GM12865 (cell line): ENCODE data around the gene RAB44.

Experiments
- DNase-seq: peaks from one replicate; pipeline ENCODE4 v3.0.0; 2010; ENCODE audit warnings: low read depth
- H3K4me3 ChIP-seq: 2 replicates; pipeline ENCODE4 v1.5.1; 2011; ENCODE audit warnings: mild to moderate bottlenecking, low read depth, low read length, control low read depth
- TF ChIP-seq, protein P1 (sequence below): IDR thresholded peaks from 2 replicates; pipeline ENCODE4 v1.5.1; 2011; ENCODE audit warnings: low read length, control low read depth, low read depth, inconsistent platforms; ENCODE audit not compliant: insufficient read depth; ENCODE audit errors: missing control alignments

Gene RAB44

DNA sequence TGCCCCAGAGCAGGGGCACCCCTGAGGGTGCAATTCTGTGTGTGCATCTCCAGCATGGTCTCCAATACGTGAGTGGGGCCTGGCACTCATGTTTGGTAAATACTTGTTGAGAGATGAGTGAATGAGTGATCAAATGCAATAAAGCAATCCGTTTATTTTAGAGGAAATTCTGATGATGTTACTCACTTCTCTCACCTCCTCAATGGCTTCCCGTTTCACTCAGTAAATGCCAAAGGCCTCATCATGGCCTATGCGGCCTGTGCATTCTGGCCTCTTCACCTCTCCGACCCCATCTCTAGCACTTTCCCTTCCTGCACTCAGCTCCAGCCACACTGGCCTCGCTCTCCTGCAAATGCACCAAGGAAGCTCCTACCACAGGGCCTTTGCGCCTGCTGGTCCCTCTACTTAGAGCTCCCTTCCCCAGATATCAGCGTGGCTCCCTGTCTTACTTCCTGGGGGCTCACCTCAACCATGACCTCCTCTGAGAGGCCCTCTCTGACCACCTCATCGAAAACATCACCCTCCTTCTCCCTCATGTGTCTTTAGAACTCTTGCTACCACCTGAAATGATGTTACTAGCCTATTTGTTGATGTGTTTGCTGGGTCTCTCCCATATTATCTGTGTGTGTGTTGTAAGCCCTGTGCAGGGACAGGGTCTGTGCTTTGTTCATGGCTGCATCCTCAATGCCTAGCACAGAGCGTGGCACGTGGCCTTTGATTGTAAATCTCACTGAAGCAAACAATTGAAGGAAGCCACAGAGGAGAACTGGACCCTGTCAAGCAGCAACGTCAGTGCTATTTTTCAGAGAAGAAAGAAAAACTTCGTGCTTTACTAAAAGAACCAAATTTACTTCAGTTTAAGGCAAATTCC, 42.6 kb downstream of the RAB44 start:
- TF ChIP-seq, protein P1, sequence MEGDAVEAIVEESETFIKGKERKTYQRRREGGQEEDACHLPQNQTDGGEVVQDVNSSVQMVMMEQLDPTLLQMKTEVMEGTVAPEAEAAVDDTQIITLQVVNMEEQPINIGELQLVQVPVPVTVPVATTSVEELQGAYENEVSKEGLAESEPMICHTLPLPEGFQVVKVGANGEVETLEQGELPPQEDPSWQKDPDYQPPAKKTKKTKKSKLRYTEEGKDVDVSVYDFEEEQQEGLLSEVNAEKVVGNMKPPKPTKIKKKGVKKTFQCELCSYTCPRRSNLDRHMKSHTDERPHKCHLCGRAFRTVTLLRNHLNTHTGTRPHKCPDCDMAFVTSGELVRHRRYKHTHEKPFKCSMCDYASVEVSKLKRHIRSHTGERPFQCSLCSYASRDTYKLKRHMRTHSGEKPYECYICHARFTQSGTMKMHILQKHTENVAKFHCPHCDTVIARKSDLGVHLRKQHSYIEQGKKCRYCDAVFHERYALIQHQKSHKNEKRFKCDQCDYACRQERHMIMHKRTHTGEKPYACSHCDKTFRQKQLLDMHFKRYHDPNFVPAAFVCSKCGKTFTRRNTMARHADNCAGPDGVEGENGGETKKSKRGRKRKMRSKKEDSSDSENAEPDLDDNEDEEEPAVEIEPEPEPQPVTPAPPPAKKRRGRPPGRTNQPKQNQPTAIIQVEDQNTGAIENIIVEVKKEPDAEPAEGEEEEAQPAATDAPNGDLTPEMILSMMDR, result no peak
- no peak for DNase-seq

DNA sequence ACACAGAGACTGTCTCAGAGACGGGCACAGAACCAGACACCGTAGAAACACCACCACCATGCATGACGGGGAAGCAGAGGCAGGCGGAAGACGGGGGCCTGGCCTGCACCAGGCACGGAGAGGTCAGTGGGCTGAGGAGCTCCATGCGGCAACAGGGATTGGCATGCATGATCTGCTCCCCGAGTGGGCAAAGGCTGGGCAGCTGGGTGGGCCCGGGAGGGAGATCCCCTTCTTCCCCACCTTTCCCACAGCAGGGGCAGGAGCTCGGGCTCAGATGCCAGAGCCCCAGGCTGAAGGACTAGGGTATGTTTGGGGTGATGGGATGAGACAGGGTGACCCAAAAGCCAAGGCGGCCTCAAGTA, 43.2 kb downstream of the RAB44 start:
- no peak for DNase-seq
- no peak overlapping the region for H3K4me3 ChIP-seq
- TF ChIP-seq, protein P1, result no peak

More for the DNA sequence above, 42.6 kb downstream of the RAB44 start:
- no peak overlapping the region for H3K4me3 ChIP-seq

DNA sequence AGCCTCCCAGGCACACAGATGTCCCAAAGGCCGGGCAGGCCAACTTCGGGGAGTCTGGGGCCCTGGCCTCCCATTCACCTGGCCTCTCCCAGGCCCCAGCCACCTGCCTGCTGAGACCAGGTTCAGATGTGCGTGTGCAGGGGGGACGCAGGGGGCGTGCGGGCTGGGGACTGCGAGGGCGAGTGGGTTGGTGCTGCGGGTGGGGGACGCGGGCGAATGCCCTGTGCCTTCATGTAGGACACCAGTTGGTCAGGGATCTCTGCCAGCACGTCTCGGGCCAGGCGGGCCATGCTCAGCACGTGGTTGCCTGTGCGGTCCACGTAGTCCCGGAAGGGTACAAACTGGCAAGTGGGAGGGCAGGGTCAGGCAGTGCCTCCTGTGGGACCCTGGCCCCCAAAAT, 44.5 kb downstream of the RAB44 start:
- DNase-seq, result no peak
- H3K4me3 ChIP-seq, result no peak overlapping the region
- TF ChIP-seq, protein P1, result no peak

DNA sequence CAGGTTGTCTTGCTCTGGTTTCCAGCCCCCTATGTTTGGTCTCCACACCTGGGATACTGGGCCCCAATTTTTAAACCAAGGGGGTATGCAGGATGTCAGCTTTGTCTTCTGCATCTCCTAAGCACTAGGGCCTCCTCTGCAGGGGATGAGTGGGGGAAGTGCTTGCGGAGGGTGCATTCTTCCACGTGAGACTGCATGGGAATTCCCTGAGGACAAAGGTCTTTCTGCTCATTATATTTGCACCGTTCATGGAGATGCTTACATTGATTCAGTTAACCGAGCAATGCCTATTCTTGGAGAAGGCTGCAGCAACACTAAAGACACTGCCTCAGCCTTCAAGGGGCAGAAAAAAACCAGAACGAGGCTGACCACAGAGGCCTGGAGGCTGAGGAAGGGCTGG, 45.4 kb downstream of the RAB44 start:
- H3K4me3 ChIP-seq, result no peak overlapping the region
- TF ChIP-seq, protein P1, result no peak
- no peak for DNase-seq

DNA sequence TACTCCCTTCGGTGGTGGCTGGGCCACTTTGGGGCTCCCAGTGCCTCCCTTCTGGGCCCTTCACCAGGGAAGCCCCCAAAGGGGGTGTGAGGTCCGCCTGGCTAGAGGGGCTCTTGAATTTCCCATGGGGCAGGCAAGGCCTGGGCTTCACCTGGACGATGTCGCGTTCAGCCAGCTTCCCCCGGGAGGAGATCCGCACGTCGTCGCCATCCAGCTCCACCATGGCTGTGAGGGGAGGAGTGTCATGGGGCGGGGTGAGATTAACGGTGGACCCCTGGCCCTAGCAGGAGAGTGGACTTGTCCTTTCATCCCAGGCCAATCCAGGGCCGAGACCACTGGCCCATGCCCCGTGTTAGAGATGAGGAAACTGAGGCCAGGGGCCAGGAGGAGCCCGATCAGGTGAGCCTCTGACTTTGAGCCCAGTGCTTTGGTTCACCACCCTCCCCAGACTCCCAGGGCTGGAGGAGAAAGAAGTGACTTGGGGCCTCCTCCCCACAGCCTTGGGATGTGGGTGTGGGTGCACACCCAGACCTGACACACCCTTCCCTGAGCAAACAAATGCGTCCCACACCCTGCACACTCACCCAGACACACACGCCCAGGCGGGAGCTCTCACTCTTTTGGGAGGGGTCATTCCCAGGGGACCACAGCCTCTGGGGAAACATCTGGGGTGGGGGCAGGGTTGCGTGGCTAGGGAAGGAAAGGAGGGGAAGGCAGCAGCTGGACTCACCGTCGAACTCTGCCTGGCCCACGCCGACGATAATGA, 46.1 kb downstream of the RAB44 start:
- no peak overlapping the region for H3K4me3 ChIP-seq
- no peak for DNase-seq
- TF ChIP-seq, protein P1, result no peak

DNA sequence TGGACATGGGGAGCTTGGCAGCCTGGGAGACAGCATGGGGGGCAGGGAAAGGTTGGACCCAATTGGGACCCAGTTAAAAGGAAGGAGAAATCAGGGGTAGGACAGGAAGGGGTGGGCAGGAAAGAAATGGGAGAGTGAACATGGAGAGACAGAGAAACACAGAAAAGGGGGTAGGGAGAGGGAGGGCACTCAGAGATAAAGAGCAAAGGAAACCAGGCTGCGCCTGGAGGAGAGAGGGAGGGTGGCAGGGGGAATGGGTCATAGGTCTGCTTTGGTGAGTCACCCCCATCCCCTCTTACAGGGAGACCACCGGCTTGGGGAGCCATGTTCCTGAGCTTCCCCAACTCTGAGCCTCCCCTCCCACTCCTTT, 46.7 kb downstream of the RAB44 start:
- H3K4me3 ChIP-seq, result no peak overlapping the region
- TF ChIP-seq, protein P1, result no peak
- no peak for DNase-seq
